Fibroblast of lung (primary cell): ENCODE results near the gene OR7D2.

Experiments
- CTCF ChIP-seq, 2 donors: IDR thresholded peaks in 1 of 2; conservative IDR thresholded peaks in 1 of 2; 1 replicate in 1 of 2; 2 replicates in 1 of 2; pipeline ENCODE4 v1.5.1; 2011 to 2012; ENCODE audit warnings: low read length in 2 of 2, control low read depth in 1 of 2, inconsistent platforms in 1 of 2, low read depth in 1 of 2, mild to moderate bottlenecking in 1 of 2
- EZH2 ChIP-seq: IDR thresholded peaks from 2 replicates; pipeline ENCODE4 v1.5.1; 2012; ENCODE audit warnings: low read length, control low read depth, mild to moderate bottlenecking; ENCODE audit errors: missing control alignments

GRCh38 chr19:9178901-9179300 is at the start of gene OR7D2:
- TF ChIP-seq CTCF (conservative IDR thresholded peaks at IDR 0.05 in 1 of 2, IDR thresholded peaks at IDR 0.05 in 1 of 2; ENCODE audit: low read depth in 1 of 2, low read length in 2 of 2) (no peak), EZH2 (no peak)
